BJ (cell line): Measurements from ENCODE around the gene ADARB2. TPM values are rescaled to one million over a fixed set of nuclear protein-coding genes. Genes with fewer than 3 reads are reported as not detected.

Experiments used
- CTCF ChIA-PET: fragments of 350-600 bp; formaldehyde crosslinking; extraction: SDS; loops from one replicate; lab custom pipeline; 2021; ENCODE audit warnings: antibody characterized with exemption, inconsistent platforms; lab: Yijun Ruan, JAX
- POLR2A ChIA-PET: fragments of 300-600 bp; sonication (Branson Sonifier 250); formaldehyde crosslinking; extraction: SDS; loops from one replicate; lab custom pipeline; 2021; ENCODE audit warnings: antibody characterized with exemption; lab: Charles Lee
- DNase-seq: peaks from one replicate; pipeline ENCODE4 v3.0.0-alpha.2; 2011; ENCODE audit warnings: low read depth
- H3K27me3 ChIP-seq: 2 replicates; pipeline ENCODE4 v1.6.0; 2011; ENCODE audit warnings: low read length; ENCODE audit not compliant: control insufficient read depth, insufficient read depth
- H3K36me3 ChIP-seq: 2 replicates; pipeline ENCODE4 v1.5.1; 2011; ENCODE audit warnings: low read length; ENCODE audit not compliant: control insufficient read depth, insufficient read depth
- H3K4me3 ChIP-seq: 2 replicates; pipeline ENCODE4 v1.5.1; 2011; ENCODE audit warnings: low read depth, mild to moderate bottlenecking, control low read depth, low read length
- CTCF ChIP-seq: IDR thresholded peaks from 2 replicates; pipeline ENCODE4 v1.5.1; 2011; ENCODE audit warnings: low read depth, mild to moderate bottlenecking, control low read depth, inconsistent platforms, low read length, moderate library complexity; ENCODE audit not compliant: insufficient read depth
- polyA plus RNA-seq: library from polyadenylated mRNA; depleted of rRNA; stranded (reverse); fragments of >200 nt; gene quantifications from 2 replicates; pipeline ENCODE4 v1.2.3, GENCODE V29; 2011

Gene ADARB2
- polyA plus RNA-seq, 1 experiment: not detected

DNA sequence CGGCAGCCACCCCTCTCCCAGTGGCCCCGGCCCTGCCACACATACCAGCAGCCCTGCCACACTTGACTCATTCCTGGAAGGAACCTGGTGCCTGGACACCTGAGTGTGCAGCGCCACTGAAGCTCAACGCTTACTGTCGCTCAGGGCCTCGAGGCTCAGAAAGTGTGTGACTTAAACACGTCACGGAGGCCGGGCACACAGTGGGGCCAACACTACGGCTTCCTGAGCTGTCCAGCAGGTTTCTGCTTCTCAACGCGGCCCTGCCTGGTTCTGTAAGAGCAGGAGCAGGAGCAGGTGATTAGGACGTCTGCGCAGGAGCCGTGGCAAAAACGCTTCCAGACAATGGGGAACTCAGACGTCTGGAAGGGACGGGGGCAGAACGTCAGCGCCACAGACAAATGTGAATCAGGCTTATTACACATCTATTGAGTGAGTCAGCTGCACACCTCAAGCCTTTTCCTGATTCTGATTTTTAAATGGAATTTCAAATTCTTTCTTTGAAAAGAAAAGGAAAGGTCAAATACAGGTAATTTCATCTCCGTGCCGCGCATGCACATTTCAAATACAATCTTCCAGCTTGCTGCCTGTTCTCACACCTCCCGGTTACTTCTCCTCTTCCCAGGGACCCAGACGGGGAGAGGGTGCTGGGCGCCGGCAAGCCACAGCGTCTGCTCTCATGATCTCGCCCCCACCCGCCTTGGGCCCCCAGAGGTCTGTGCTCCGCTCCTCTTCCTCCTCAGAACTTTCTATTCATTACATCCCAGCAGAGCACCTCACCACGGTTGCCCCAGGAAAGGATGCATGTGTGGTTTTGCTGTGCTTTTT is 66.6 kb downstream of the ADARB2 start:
- no peak for DNase-seq
- TF ChIP-seq CTCF: no peak
- POLR2A ChIA-PET: no interaction called here
- Histone ChIP-seq H3K27me3 (no peaks in the 10 kb centered on the region), H3K4me3 (no peak overlapping the region), H3K36me3 (no peaks in the 10 kb centered on the region)
- CTCF ChIA-PET: no interaction called here

DNA sequence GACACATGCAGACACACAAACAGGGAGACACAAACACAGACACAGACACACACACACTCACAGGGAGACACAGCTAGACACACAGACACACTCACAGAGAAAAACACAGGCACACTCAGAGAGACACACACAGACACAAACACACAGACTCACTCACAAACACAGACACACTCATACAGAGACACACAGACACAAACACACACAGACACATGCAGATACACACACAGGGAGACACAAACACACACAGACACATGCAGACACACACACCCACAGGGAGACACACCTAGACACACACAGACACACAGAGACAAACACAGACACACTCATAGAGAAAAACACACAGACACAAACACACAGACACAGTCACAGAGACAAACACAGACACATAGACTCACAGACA is 67.9 kb downstream of the ADARB2 start:
- no peaks in the 10 kb centered on the region for H3K27me3 ChIP-seq
- TF ChIP-seq CTCF: no peak
- H3K4me3 ChIP-seq: no peak overlapping the region
- ChIA-PET POLR2A (no interaction called here), CTCF (no interaction called here)
- DNase-seq: no peak
- H3K36me3 ChIP-seq: no peaks in the 10 kb centered on the region

DNA sequence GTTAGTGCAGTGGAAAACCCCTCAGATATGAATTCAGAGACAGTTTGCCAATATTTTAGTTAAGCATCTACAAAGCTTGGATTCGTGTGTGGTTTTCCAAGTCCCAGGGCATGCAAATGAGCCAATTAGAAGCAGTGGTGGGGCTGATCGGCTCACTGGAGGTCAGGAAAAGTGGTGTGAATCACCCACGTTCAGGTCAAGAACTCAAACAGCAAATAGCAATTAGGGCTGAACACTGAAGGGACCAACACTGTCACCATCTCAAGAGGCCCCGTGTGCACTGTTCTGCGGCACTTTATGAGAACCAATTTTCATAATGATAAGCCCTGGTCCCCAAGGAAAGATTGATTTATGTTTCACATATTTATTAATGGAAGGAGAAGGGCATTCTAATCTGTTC is 68.9 kb downstream of the ADARB2 start:
- no peak overlapping the region for H3K4me3 ChIP-seq
- H3K36me3 ChIP-seq: no peaks in the 10 kb centered on the region
- no peak for TF ChIP-seq CTCF
- H3K27me3 ChIP-seq: no peaks in the 10 kb centered on the region
- CTCF ChIA-PET: no interaction called here
- POLR2A ChIA-PET: no interaction called here
- no peak for DNase-seq

- no peak for DNase-seq
- H3K27me3 ChIP-seq: no peaks in the 10 kb centered on the region
- CTCF ChIA-PET: no interaction called here
- POLR2A ChIA-PET: no interaction called here
- no peak for TF ChIP-seq CTCF
- no peak overlapping the region for H3K4me3 ChIP-seq
- H3K36me3 ChIP-seq: no peaks in the 10 kb centered on the region
Measured at GRCh38 chr10:1667392-1667791, 69.9 kb downstream of the ADARB2 start.

- ChIA-PET POLR2A (no interaction called here), CTCF (no interaction called here)
- Histone ChIP-seq H3K36me3 (no peaks in the 10 kb centered on the region), H3K27me3 (no peaks in the 10 kb centered on the region), H3K4me3 (no peak overlapping the region)
- TF ChIP-seq CTCF: no peak
- no peak for DNase-seq
Measured at GRCh38 chr10:1666147-1666546, 71.2 kb downstream of the ADARB2 start.
